ENCODE results near the gene SOX1. TPM values are rescaled to one million over a fixed set of nuclear protein-coding genes. Genes with fewer than 3 reads are reported as not detected.

SOX1 gene
- total RNA-seq (ENCODE audit: low replicate concordance) = not detected in 2 replicates

DNA sequence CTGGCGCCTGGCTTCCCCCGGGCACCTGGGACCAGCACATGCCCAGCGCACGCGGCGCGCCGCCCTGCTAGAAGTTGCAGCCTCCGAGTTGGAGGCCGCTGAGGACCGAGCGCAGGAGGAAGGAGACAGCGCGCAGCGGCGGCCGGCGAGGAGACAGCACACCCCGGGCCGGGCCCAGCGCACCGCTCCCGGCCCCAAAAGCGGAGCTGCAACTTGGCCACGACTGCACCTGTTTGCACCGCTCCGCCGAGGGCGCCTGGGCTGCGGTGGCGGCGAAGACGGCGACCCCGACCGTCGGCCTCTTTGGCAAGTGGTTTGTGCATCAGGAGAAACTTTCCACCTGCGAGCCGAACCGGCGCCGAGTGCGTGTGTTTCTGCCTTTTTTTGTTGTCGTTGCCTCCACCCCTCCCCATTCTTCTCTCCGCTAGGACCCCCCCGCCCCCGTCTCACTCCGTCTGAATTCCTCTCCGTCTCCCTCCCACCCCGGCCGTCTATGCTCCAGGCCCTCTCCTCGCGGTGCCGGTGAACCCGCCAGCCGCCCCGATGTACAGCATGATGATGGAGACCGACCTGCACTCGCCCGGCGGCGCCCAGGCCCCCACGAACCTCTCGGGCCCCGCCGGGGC is at the start of gene SOX1:
TSS of gene SOX1 (plus strand) at position 34 of the 626 bp plus-strand sequence. CDS start at position 544, 510 bp downstream.
- no peak for DNase-seq (ENCODE audit: low read depth)
- no peak for TF ChIP-seq CTCF (IDR thresholded peaks at IDR 0.05; ENCODE audit: insufficient read depth, low read length)
- no peak within 1 kb of the TSS for H3K4me3 ChIP-seq (ENCODE audit: low read depth, low read length)

- no peak for TF ChIP-seq CTCF (IDR thresholded peaks at IDR 0.05; ENCODE audit: insufficient read depth, low read length)
- H3K4me3 ChIP-seq (ENCODE audit: low read depth, low read length) = no peak overlapping the region
- no peak for DNase-seq (ENCODE audit: low read depth)
Observed at GRCh38 chr13:112024577-112024976, 42.4 kb upstream of the SOX1 start.

DNA sequence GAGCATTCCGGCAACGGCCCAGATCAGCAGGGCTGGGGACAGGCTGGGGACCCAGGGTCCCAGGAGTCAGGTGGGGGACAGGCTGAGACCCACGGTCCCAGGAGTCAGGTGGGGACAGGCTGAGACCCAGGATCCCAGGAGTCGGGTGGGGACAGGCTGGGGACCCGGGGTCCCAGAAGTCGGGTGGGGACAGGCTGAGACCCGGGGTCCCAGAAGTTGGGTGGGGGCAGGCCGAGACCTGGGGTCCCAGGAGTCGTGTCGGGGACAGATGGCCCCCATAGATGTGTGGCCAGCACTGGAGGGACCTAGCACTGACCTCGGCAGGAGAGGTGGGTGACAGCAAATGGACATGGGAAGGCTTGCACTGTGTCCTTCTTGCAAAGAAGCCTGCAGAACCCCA is 39.7 kb upstream of the SOX1 start:
- TF ChIP-seq CTCF (IDR thresholded peaks at IDR 0.05; ENCODE audit: insufficient read depth, low read length) = no peak
- no peak for DNase-seq (ENCODE audit: low read depth)
- H3K4me3 ChIP-seq (ENCODE audit: low read depth, low read length) = no peak overlapping the region

DNA sequence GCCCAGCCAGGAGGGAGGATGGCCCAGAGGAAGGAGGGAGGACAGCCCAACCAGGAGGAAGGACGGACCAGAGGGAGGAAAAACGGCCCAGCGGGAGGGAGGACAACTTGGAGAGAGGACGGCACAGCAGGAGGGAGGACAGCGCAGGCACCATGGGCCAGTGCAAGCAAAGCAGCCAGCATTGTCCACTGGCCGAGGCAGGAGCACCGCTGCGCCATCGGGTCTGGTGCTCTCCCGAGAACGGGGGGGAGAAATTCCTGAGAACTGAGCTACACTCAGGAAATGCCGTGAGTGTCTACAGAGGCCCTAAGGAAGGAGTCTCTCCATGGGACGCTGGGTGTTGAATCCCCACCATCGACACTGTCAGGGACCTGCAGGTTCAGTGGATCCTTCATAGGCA is 38.5 kb upstream of the SOX1 start:
- DNase-seq (ENCODE audit: low read depth) = no peak
- no peak for TF ChIP-seq CTCF (IDR thresholded peaks at IDR 0.05; ENCODE audit: insufficient read depth, low read length)
- no peak overlapping the region for H3K4me3 ChIP-seq (ENCODE audit: low read depth, low read length)

- no peak for TF ChIP-seq CTCF (IDR thresholded peaks at IDR 0.05; ENCODE audit: insufficient read depth, low read length)
Observed at GRCh38 chr13:112029143-112029542, 37.8 kb upstream of the SOX1 start.

DNA sequence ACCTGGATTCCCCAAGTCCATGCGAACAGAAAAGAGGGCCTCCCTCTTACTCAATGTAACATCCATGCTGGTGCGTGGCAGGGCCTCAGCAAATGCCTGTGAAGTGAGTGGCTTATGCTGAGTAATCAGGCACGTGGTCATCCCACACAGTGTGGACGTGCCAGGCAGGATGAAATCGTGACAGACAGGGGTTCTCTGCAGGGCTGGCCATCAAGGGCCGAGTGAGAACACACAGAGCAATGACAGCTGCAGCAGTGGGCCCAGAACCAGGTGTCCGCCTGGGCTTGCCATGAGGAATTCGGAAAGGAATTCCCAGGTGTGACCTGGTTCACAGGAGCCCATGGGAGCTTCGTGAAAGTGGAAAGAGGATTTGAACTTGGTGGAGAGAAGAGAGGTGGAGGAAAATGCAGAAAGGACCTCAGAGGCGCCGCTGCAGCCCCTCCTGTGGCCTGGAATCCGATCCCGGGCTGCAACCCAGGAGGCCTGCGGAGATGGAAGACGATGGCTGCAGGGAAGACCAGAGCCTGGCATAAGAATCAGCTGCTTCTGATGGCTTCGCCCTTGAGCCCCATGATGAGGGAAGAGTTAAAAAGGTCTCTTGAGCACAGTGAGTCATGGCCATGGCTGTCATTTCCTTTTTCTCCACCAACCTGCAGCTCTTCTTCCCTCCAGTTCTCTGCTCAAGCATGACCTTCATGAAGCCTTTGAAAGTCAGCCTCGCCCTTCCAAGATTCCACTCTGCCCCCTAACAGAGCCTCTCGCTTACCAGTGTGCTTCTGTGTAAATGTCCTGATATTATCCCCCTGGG is 34.6 kb upstream of the SOX1 start:
- no peak for TF ChIP-seq CTCF (IDR thresholded peaks at IDR 0.05; ENCODE audit: insufficient read depth, low read length)
- H3K4me3 ChIP-seq (ENCODE audit: low read depth, low read length) = no peak overlapping the region
- no peak for DNase-seq (ENCODE audit: low read depth)

More at GRCh38 chr13:112029143-112029542, 37.8 kb upstream of the SOX1 start:
- no peak overlapping the region for H3K4me3 ChIP-seq (ENCODE audit: low read depth, low read length)
- no peak for DNase-seq (ENCODE audit: low read depth)

Measured in fibroblast of the aortic adventitia (primary cell).